CD8-positive, alpha-beta memory T cell (primary cell): ENCODE measurements around the gene LARP4. TPM values are rescaled to one million over a fixed set of nuclear protein-coding genes. Genes with fewer than 3 reads are reported as not detected.
"Not testable (repeated sequence)": the region's sequence is repeated elsewhere in the genome, so short reads cannot be mapped to it uniquely, and the experiment has no call there.

Experiments
- CTCF ChIA-PET: fragments of 350-600 bp; sonication (Branson Sonifier 250); formaldehyde crosslinking; loops from one replicate; lab custom pipeline; 2021; ENCODE audit warnings: antibody characterized with exemption; lab: Charles Lee
- POLR2A ChIA-PET: fragments of 350-600 bp; sonication (Branson Sonifier 250); formaldehyde crosslinking; loops from one replicate; lab custom pipeline; 2021; ENCODE audit warnings: antibody characterized with exemption; lab: Charles Lee
- DNase-seq, 5 donors: peaks; one replicate each; pipeline versions ENCODE4 v3.0.0 to v3.0.0-alpha.2; 2020 to 2022; ENCODE audit warnings: mixed read lengths in 1 of 5
- H3K27ac ChIP-seq: one replicate; pipeline ENCODE4 v1.7.0; 2013; ENCODE audit warnings: low read depth, mild to moderate bottlenecking, low read length, moderate library complexity
- H3K27me3 ChIP-seq: 2 replicates; pipeline ENCODE4 v1.7.0; 2013; ENCODE audit warnings: low read length, mild to moderate bottlenecking; ENCODE audit not compliant: insufficient read depth, poor library complexity, severe bottlenecking
- H3K36me3 ChIP-seq: 2 replicates; pipeline ENCODE4 v1.7.0; 2013; ENCODE audit warnings: mild to moderate bottlenecking, low read length, moderate library complexity; ENCODE audit not compliant: insufficient read depth
- H3K4me1 ChIP-seq: 2 replicates; pipeline ENCODE4 v1.7.0; 2013; ENCODE audit warnings: mild to moderate bottlenecking, low read length, moderate library complexity; ENCODE audit not compliant: insufficient read depth
- H3K4me3 ChIP-seq: 2 replicates; pipeline ENCODE4 v1.7.0; 2013; ENCODE audit warnings: mild to moderate bottlenecking, low read length
- H3K9me3 ChIP-seq: 2 replicates; pipeline ENCODE4 v1.7.0; 2013; ENCODE audit warnings: mild to moderate bottlenecking, low read length
- H3K27ac Mint-ChIP-seq, 8 donors: one replicate each; pipeline ENCODE4 v1.8.0; 2020 to 2021; ENCODE audit warnings: mixed read lengths in 8 of 8, mild to moderate bottlenecking in 6 of 8, inconsistent platforms in 3 of 8, moderate library complexity in 3 of 8
- H3K27me3 Mint-ChIP-seq, 2 donors: one replicate each; pipeline ENCODE4 v1.8.0; 2020 to 2021; ENCODE audit warnings: mixed read lengths in 2 of 2, mild to moderate bottlenecking in 1 of 2, moderate library complexity in 1 of 2
- H3K36me3 Mint-ChIP-seq, 3 donors: one replicate each; pipeline ENCODE4 v1.8.0; 2020 to 2021; ENCODE audit warnings: mixed read lengths in 3 of 3, inconsistent platforms in 1 of 3, mild to moderate bottlenecking in 1 of 3
- H3K4me1 Mint-ChIP-seq, 3 donors: one replicate each; pipeline ENCODE4 v1.8.0; 2020 to 2021; ENCODE audit warnings: mixed read lengths in 3 of 3, inconsistent platforms in 1 of 3, mild to moderate bottlenecking in 1 of 3
- H3K4me3 Mint-ChIP-seq, 7 donors: one replicate each; pipeline ENCODE4 v1.8.0; 2020 to 2021; ENCODE audit warnings: mixed read lengths in 7 of 7, mild to moderate bottlenecking in 6 of 7, moderate library complexity in 4 of 7, inconsistent platforms in 2 of 7
- H3K9me3 Mint-ChIP-seq, 5 donors: one replicate each; pipeline ENCODE4 v1.8.0; 2020 to 2022; ENCODE audit warnings: mixed read lengths in 5 of 5, mild to moderate bottlenecking in 3 of 5, moderate library complexity in 2 of 5, inconsistent platforms in 1 of 5
- polyA plus RNA-seq: library from polyadenylated mRNA; unstranded; fragments of 300-500 nt; fragmentation: Illumina TruSeq; gene quantifications from one replicate; pipeline ENCODE4 v1.2.3, GENCODE V29; 2021
- total RNA-seq, 2 experiments: library from RNA; stranded (reverse); gene quantifications; one replicate each; pipeline ENCODE4 v1.2.3, GENCODE V29; 2021

Gene LARP4
- total and polyA plus RNA-seq, 3 experiments from 2014 or later: 19.5 to 121 (median 110) TPM

- no peaks in the 10 kb centered on the region for H3K9me3 Mint-ChIP-seq
- H3K4me1 Mint-ChIP-seq: peaks cover 32 to 60% (median 53%) of the 10 kb centered on the region in 3 donors
- POLR2A ChIA-PET: interaction anchor here (0.7 kb wide), 1 partner anchor 91 kb away, joined by 9 read pairs; no protein-coding TSS in a partner anchor
- no peak overlapping the region for H3K27ac ChIP-seq
- peak overlapping the region; percentile 42 for H3K4me3 ChIP-seq
- peak overlapping the region in 6 of 7 donors; percentile 29 to 73 (median 50) for H3K4me3 Mint-ChIP-seq
- peaks cover 0 to 3% (median 0%) of the 10 kb centered on the region in 3 donors for H3K36me3 Mint-ChIP-seq
- H3K9me3 ChIP-seq: no peaks in the 10 kb centered on the region
- peaks cover 78% of the 10 kb centered on the region for H3K4me1 ChIP-seq
- H3K27me3 ChIP-seq: no peaks in the 10 kb centered on the region
- peak overlapping the region in 7 of 8 donors; percentile 37 to 88 (median 75) for H3K27ac Mint-ChIP-seq
- CTCF ChIA-PET: interaction anchor here (0.7 to 3.3 kb wide), 2 partner anchors 10 to 162 kb away, joined by 3 to 18 read pairs; partner anchors contain the start of gene DIP2B
- no peaks in the 10 kb centered on the region for H3K27me3 Mint-ChIP-seq
- H3K36me3 ChIP-seq: no peaks in the 10 kb centered on the region
- no peak for DNase-seq
These were observed 114.0 kb downstream of the LARP4 start for GRCh38 chr12:50514526-50515276.

GRCh38 chr12:50515587-50515986, 114.9 kb downstream of the LARP4 start:
- POLR2A ChIA-PET: no interaction called here
- Mint-ChIP-seq H3K9me3 (no peaks in the 10 kb centered on the region), H3K27me3 (no peaks in the 10 kb centered on the region), H3K4me1 (peaks cover 36 to 59% (median 58%) of the 10 kb centered on the region in 3 donors), H3K36me3 (peaks cover 0 to 3% (median 0%) of the 10 kb centered on the region in 3 donors), H3K27ac (peak overlapping the region; percentile 0 to 79 (median 16)), H3K4me3 (peak overlapping the region in 2 of 7 donors; percentile 24 to 29)
- DNase-seq: no peak
- Histone ChIP-seq H3K4me1 (peaks cover 78% of the 10 kb centered on the region), H3K27ac (no peak overlapping the region), H3K36me3 (no peaks in the 10 kb centered on the region), H3K9me3 (no peaks in the 10 kb centered on the region), H3K4me3 (no peak overlapping the region), H3K27me3 (no peaks in the 10 kb centered on the region)
- CTCF ChIA-PET: interaction anchor here (0.7 to 3.3 kb wide), 2 partner anchors 11 to 161 kb away, joined by 3 to 18 read pairs; partner anchors contain the start of gene DIP2B

- H3K36me3 Mint-ChIP-seq: peaks cover 0 to 5% (median under 1%) of the 10 kb centered on the region in 3 donors
- H3K27me3 Mint-ChIP-seq: no peaks in the 10 kb centered on the region
- Histone ChIP-seq H3K36me3 (no peaks in the 10 kb centered on the region), H3K9me3 (no peaks in the 10 kb centered on the region), H3K27ac (no peak overlapping the region), H3K4me3 (no peak overlapping the region), H3K27me3 (no peaks in the 10 kb centered on the region), H3K4me1 (peaks cover 87% of the 10 kb centered on the region)
- H3K9me3 Mint-ChIP-seq: no peaks in the 10 kb centered on the region
- ChIA-PET POLR2A (no interaction called here), CTCF (interaction anchor here (1.7 kb wide), 1 partner anchor 13 kb away, joined by 5 read pairs; the partner anchor contains the start of gene DIP2B)
- peak in 1 of 5 donors; percentile 22 for DNase-seq
- peaks cover 39 to 63% (median 59%) of the 10 kb centered on the region in 3 donors for H3K4me1 Mint-ChIP-seq
- H3K27ac Mint-ChIP-seq: no peak overlapping the region
- no peak overlapping the region for H3K4me3 Mint-ChIP-seq
These were observed 116.8 kb downstream of the LARP4 start for GRCh38 chr12:50517421-50518048.

GRCh38 chr12:50518090-50518489, 117.4 kb downstream of the LARP4 start:
- H3K27me3 ChIP-seq: no peaks in the 10 kb centered on the region
- peaks cover 81% of the 10 kb centered on the region for H3K4me1 ChIP-seq
- no peaks in the 10 kb centered on the region for H3K9me3 ChIP-seq
- no peak for DNase-seq
- no peak overlapping the region for H3K27ac ChIP-seq
- Mint-ChIP-seq H3K9me3 (no peaks in the 10 kb centered on the region), H3K36me3 (peaks cover 0 to 7% (median 2%) of the 10 kb centered on the region in 3 donors), H3K27ac (no peak overlapping the region), H3K27me3 (no peaks in the 10 kb centered on the region), H3K4me3 (no peak overlapping the region), H3K4me1 (peaks cover 41 to 59% (median 55%) of the 10 kb centered on the region in 3 donors)
- ChIA-PET POLR2A (no interaction called here), CTCF (interaction anchor here (1.7 kb wide), 1 partner anchor 13 kb away, joined by 5 read pairs; the partner anchor contains the start of gene DIP2B)
- H3K4me3 ChIP-seq: no peak overlapping the region
- H3K36me3 ChIP-seq: no peaks in the 10 kb centered on the region

GRCh38 chr12:50519353-50519752, 118.7 kb downstream of the LARP4 start:
- Mint-ChIP-seq H3K4me1 (peaks cover 42 to 46% (median 46%) of the 10 kb centered on the region in 3 donors), H3K9me3 (no peaks in the 10 kb centered on the region), H3K4me3 (no peak overlapping the region), H3K36me3 (peaks cover 0 to 10% (median 7%) of the 10 kb centered on the region in 3 donors), H3K27me3 (no peaks in the 10 kb centered on the region), H3K27ac (peak overlapping the region in 6 of 8 donors; percentile 3 to 55 (median 46))
- Histone ChIP-seq H3K36me3 (no peaks in the 10 kb centered on the region), H3K4me1 (peaks cover 74% of the 10 kb centered on the region), H3K27me3 (no peaks in the 10 kb centered on the region), H3K4me3 (no peak overlapping the region), H3K9me3 (no peaks in the 10 kb centered on the region), H3K27ac (no peak overlapping the region)
- ChIA-PET CTCF (interaction anchor here (1.7 kb wide), 1 partner anchor 10 kb away, joined by 4 read pairs; no protein-coding TSS in a partner anchor), POLR2A (no interaction called here)
- DNase-seq: no peak

- H3K4me1 Mint-ChIP-seq: peaks cover 32 to 36% (median 35%) of the 10 kb centered on the region in 3 donors
- peaks cover 63% of the 10 kb centered on the region for H3K4me1 ChIP-seq
- H3K9me3 Mint-ChIP-seq: no peaks in the 10 kb centered on the region
- no peaks in the 10 kb centered on the region for H3K36me3 ChIP-seq
- H3K27me3 ChIP-seq: no peaks in the 10 kb centered on the region
- H3K36me3 Mint-ChIP-seq: peaks cover 0 to 9% (median 8%) of the 10 kb centered on the region in 3 donors
- ChIA-PET POLR2A (interaction anchor here (0.7 kb wide), 1 partner anchor 16 kb away, joined by 8 read pairs; the partner anchor contains the start of gene DIP2B), CTCF (interaction anchor here (1.1 to 1.8 kb wide), 4 partner anchors 11 to 20 kb away, joined by 3 to 5 read pairs (median 4); partner anchors contain the start of gene DIP2B)
- H3K27ac Mint-ChIP-seq: peak overlapping the region in 7 of 8 donors; percentile 2 to 90 (median 64)
- H3K4me3 ChIP-seq: no peak overlapping the region
- DNase-seq: peak in 1 of 5 donors; percentile 18
- H3K4me3 Mint-ChIP-seq: peak overlapping the region in 1 of 7 donors; percentile 40
- H3K27ac ChIP-seq: no peak overlapping the region
- H3K27me3 Mint-ChIP-seq: no peaks in the 10 kb centered on the region
- no peaks in the 10 kb centered on the region for H3K9me3 ChIP-seq
These were observed 119.9 kb downstream of the LARP4 start for GRCh38 chr12:50520416-50521207.

GRCh38 chr12:50521781-50522180, 121.1 kb downstream of the LARP4 start:
- H3K4me1 Mint-ChIP-seq: peaks cover 32 to 36% (median 34%) of the 10 kb centered on the region in 3 donors
- POLR2A ChIA-PET, H3K27ac ChIP-seq, H3K9me3 Mint-ChIP-seq, H3K9me3 ChIP-seq, H3K27me3 ChIP-seq, H3K27me3 Mint-ChIP-seq, DNase-seq, H3K4me3 Mint-ChIP-seq, H3K27ac Mint-ChIP-seq, H3K4me3 ChIP-seq, H3K36me3 ChIP-seq: not testable (repeated sequence)
- peaks cover 52% of the 10 kb centered on the region for H3K4me1 ChIP-seq
- peaks cover 0 to 14% (median 12%) of the 10 kb centered on the region in 3 donors for H3K36me3 Mint-ChIP-seq
- CTCF ChIA-PET: interaction anchor here (0.7 kb wide), 1 partner anchor 321 kb away, joined by 3 read pairs; no protein-coding TSS in a partner anchor
